ENCODE data around the gene COX8C. TPM values are rescaled to one million over a fixed set of nuclear protein-coding genes. Genes with fewer than 3 reads are reported as not detected.

Gene COX8C, protein sequence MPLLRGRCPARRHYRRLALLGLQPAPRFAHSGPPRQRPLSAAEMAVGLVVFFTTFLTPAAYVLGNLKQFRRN
- not detected in 2 replicates for total RNA-seq (2014; rRNA removed; shearing (Covaris generic))
- not detected in 2 replicates for total RNA-seq (2022)
- Bru-seq, nascent RNA, result not detected
- BruChase-seq, experiment 1, labeled RNA remaining after a 6-hour chase, result percentile 27 among the genes with signal in this experiment
- BruChase-seq, experiment 2, labeled RNA remaining after a 2-hour chase, result percentile 34 among the genes with signal in this experiment
- long read RNA-seq, partial matches to known transcripts, result 0 of 1 reads
- long read RNA-seq, other reads (novel, unspliced or antisense), result 1 of 1 reads

DNA sequence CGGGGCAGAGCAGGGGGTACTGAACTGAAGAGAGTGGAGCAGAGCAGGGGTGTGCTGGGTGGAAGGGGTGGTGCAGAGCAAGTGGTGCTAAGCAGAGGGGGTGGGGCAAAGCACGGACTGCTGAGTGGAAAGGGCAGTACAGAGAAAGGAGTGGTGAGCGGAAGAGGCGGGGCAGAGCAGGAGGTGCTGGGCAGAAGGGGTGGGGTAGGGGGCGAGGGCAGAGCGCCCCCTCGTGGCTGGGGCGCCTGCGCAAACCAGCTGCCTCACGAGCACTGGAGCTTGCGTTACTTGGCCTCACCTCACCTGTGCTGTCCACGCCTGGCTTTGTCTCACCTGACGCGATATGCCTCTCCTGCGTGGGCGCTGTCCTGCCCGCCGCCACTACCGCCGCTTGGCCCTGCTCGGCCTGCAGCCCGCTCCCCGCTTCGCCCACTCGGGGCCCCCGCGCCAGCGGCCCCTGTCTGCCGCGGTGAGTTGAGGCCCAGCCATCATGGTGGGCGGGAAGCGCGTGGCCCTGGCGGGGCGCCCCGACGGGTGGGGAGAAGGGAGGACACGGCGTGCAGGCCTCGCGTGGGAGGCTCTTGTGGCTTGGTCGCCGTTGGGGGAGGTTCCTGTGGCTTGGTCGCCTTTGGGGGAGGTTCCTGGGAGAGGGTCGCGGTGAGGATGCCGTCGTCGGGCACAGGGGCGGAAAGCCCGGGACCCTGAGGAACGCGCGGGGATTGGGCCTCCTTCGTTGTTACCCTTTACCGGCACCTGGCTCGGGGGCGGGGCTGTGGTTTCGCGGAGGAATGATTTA is at the start of gene COX8C:
Gene COX8C, plus strand, starts transcription at position 257 of the 796 bp plus-strand sequence. Its CDS starts 87 bp downstream, at position 344.
- TF ChIP-seq EZH2phosphoT487 (IDR thresholded peaks at IDR 0.05; ENCODE audit: borderline replicate concordance, low read depth, low read length), result no peak
- no peak; the same call in 1 of the 2 replicates for TF ChIP-seq CTCF (conservative IDR thresholded peaks at IDR 0.05; ENCODE audit: low read length)
- Histone ChIP-seq H3K36me3 (ENCODE audit: insufficient read depth, low read length) (no peaks in the 10 kb centered on the region), H3K27ac (ENCODE audit: low read depth, low read length, poor library complexity, severe bottlenecking) (no peak within 1 kb of the TSS), H4K20me1 (ENCODE audit: insufficient read depth, low read length) (no peaks in the 10 kb centered on the region), H3K79me2 (ENCODE audit: insufficient read depth, low read depth, low read length) (no peaks in the 10 kb centered on the region), H3K4me2 (ENCODE audit: low read length) (no peak within 1 kb of the TSS), H3K4me3 (ENCODE audit: low read depth, low read length, poor library complexity, severe bottlenecking) (no peak within 1 kb of the TSS), H3K4me1 (ENCODE audit: insufficient read depth, low read length, poor library complexity, severe bottlenecking) (no peaks in the 10 kb centered on the region), H3K9me2 (ENCODE audit: insufficient read depth, low read length) (no peaks in the 10 kb centered on the region), H2AFZ (ENCODE audit: low read length) (no peak within 1 kb of the TSS), H3K9me3 (ENCODE audit: low read length) (peaks cover 9% of the 10 kb centered on the region; the same call in 1 of the 2 replicates)
- no TSS peak for BruUV-seq (replicated peaks)
- no peak for DNase-seq (ENCODE audit: low spot score)
- ChIA-PET CTCF (ENCODE audit: unreplicated experiment) (no interaction called here), POLR2A (no interaction called here)
- intact Hi-C loops (cut with micrococcal nuclease; ENCODE audit: unreplicated experiment), result no loop called here

GRCh38 chr14:93299416-93299815 is 47.6 kb upstream of the COX8C start:
- Histone ChIP-seq H3K79me2 (ENCODE audit: insufficient read depth, low read depth, low read length) (no peaks in the 10 kb centered on the region), H3K4me3 (ENCODE audit: low read depth, low read length, poor library complexity, severe bottlenecking) (no peak overlapping the region), H3K9me2 (ENCODE audit: insufficient read depth, low read length) (no peaks in the 10 kb centered on the region), H3K27ac (ENCODE audit: low read depth, low read length, poor library complexity, severe bottlenecking) (no peak overlapping the region), H4K20me1 (ENCODE audit: insufficient read depth, low read length) (0 out of 2 replicates have a peak, but pooled peaks cover 3% of the 10 kb centered on the region), H3K36me3 (ENCODE audit: insufficient read depth, low read length) (0 out of 2 replicates have a peak, but pooled peaks cover 4% of the 10 kb centered on the region), H3K4me1 (ENCODE audit: insufficient read depth, low read length, poor library complexity, severe bottlenecking) (no peaks in the 10 kb centered on the region), H3K4me2 (ENCODE audit: low read length) (no peak overlapping the region), H2AFZ (ENCODE audit: low read length) (no peak overlapping the region), H3K9me3 (ENCODE audit: low read length) (no peaks in the 10 kb centered on the region)
- no TSS peak for BruUV-seq (replicated peaks)
- intact Hi-C loops (cut with micrococcal nuclease; ENCODE audit: unreplicated experiment), result no loop called here
- TF ChIP-seq EZH2phosphoT487 (IDR thresholded peaks at IDR 0.05; ENCODE audit: borderline replicate concordance, low read depth, low read length), result no peak
- ChIA-PET POLR2A (no interaction called here), CTCF (ENCODE audit: unreplicated experiment) (no interaction called here)
- DNase-seq (ENCODE audit: low spot score), result no peak

DNA sequence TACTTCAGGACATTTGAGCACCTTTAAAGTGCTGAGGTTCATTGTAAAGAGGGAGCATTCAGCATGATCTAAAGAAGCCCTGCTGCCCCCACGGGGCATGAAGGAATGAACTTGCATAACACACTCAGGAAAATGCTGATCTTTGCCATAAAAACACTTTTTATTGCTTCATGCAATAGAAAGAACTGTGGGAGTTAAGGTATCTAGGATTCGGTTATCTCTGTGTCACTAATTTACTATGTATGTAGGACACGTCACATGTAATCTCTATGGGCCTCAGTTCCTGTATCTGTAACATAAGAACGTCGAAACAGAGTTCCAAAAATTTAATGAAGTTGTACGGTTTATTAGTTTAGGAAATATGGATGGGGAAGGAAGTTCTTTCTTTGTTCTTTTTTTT is 47.1 kb upstream of the COX8C start:
- no peaks in the 10 kb centered on the region for H3K9me3 ChIP-seq (ENCODE audit: low read length)
- no peak for DNase-seq (ENCODE audit: low spot score)
- no peaks in the 10 kb centered on the region for H3K4me1 ChIP-seq (ENCODE audit: insufficient read depth, low read length, poor library complexity, severe bottlenecking)
- no peak overlapping the region for H2AFZ ChIP-seq (ENCODE audit: low read length)
- ChIA-PET CTCF (ENCODE audit: unreplicated experiment) (no interaction called here), POLR2A (no interaction called here)
- no peaks in the 10 kb centered on the region for H3K79me2 ChIP-seq (ENCODE audit: insufficient read depth, low read depth, low read length)
- no peaks in the 10 kb centered on the region for H3K9me2 ChIP-seq (ENCODE audit: insufficient read depth, low read length)
- intact Hi-C loops (cut with micrococcal nuclease; ENCODE audit: unreplicated experiment), result no loop called here
- no TSS peak for BruUV-seq (replicated peaks)
- no peak overlapping the region for H3K27ac ChIP-seq (ENCODE audit: low read depth, low read length, poor library complexity, severe bottlenecking)
- TF ChIP-seq CTCF (conservative IDR thresholded peaks at IDR 0.05; ENCODE audit: low read length) (no peak), EZH2phosphoT487 (IDR thresholded peaks at IDR 0.05; ENCODE audit: borderline replicate concordance, low read depth, low read length) (no peak)
- H3K36me3 ChIP-seq (ENCODE audit: insufficient read depth, low read length), result 0 out of 2 replicates have a peak, but pooled peaks cover 4% of the 10 kb centered on the region
- no peak overlapping the region for H3K4me2 ChIP-seq (ENCODE audit: low read length)
- H3K4me3 ChIP-seq (ENCODE audit: low read depth, low read length, poor library complexity, severe bottlenecking), result no peak overlapping the region
- 0 out of 2 replicates have a peak, but pooled peaks cover 3% of the 10 kb centered on the region for H4K20me1 ChIP-seq (ENCODE audit: insufficient read depth, low read length)
